Nephron progenitor cell (in vitro differentiated cells): ENCODE measurements around the gene ZDHHC14.
"Not testable (repeated sequence)": the region's sequence is repeated elsewhere in the genome, so short reads cannot be mapped to it uniquely, and the experiment has no call there.

Experiments used
- DNase-seq: peaks from one replicate; pipeline ENCODE4 v3.0.0; 2021
- H3K27ac Mint-ChIP-seq: 2 replicates; pipeline ENCODE4 v1.8.0; 2021; ENCODE audit warnings: mild to moderate bottlenecking, moderate library complexity, mixed read lengths
- H3K27me3 Mint-ChIP-seq: 2 replicates; pipeline ENCODE4 v1.8.0; 2021; ENCODE audit warnings: mild to moderate bottlenecking, low read depth, mixed read lengths; ENCODE audit not compliant: poor library complexity
- H3K36me3 Mint-ChIP-seq: 2 replicates; pipeline ENCODE4 v1.8.0; 2021; ENCODE audit warnings: low read depth, mixed read lengths
- H3K4me1 Mint-ChIP-seq: 2 replicates; pipeline ENCODE4 v1.8.0; 2021; ENCODE audit warnings: mixed read lengths
- H3K4me3 Mint-ChIP-seq: 2 replicates; pipeline ENCODE4 v1.8.0; 2021; ENCODE audit warnings: mild to moderate bottlenecking, moderate library complexity, mixed read lengths
- H3K9me3 Mint-ChIP-seq: 2 replicates; pipeline ENCODE4 v1.8.0; 2021; ENCODE audit warnings: mild to moderate bottlenecking, moderate library complexity, mixed read lengths
- CTCF ChIP-seq: fragments of 200-600 bp; sonication (generic); IDR thresholded peaks from 2 replicates; pipeline ENCODE4 v1.5.0; 2021; ENCODE audit warnings: antibody characterized with exemption

ZDHHC14 gene

GRCh38 chr6:157380779-157381561 is at the start of gene ZDHHC14:
TSS of gene ZDHHC14 (plus strand) at chr6:157381190.
- H3K27ac Mint-ChIP-seq: no peak within 1 kb of the TSS
- peak; percentile 86 for DNase-seq
- H3K27me3 Mint-ChIP-seq: peaks cover 33% of the 10 kb centered on the region
- H3K4me1 Mint-ChIP-seq: peaks cover 24% of the 10 kb centered on the region
- no peaks in the 10 kb centered on the region for H3K36me3 Mint-ChIP-seq
- no peaks in the 10 kb centered on the region for H3K9me3 Mint-ChIP-seq
- TF ChIP-seq CTCF: no peak
- H3K4me3 Mint-ChIP-seq: peak within 1 kb of the TSS; percentile 86

- Mint-ChIP-seq H3K27me3 (peaks cover 50% of the 10 kb centered on the region), H3K36me3 (no peaks in the 10 kb centered on the region)
Measured at GRCh38 chr6:157332813-157333212, 48.2 kb upstream of the ZDHHC14 start.

GRCh38 chr6:157333537-157333936 is 47.5 kb upstream of the ZDHHC14 start:
- H3K27ac Mint-ChIP-seq: no peak overlapping the region
- H3K4me1 Mint-ChIP-seq: no peaks in the 10 kb centered on the region
- TF ChIP-seq CTCF: no peak
- H3K9me3 Mint-ChIP-seq: no peaks in the 10 kb centered on the region
- H3K27me3 Mint-ChIP-seq: peaks cover 46% of the 10 kb centered on the region
- DNase-seq: no peak
- H3K36me3 Mint-ChIP-seq: no peaks in the 10 kb centered on the region
- H3K4me3 Mint-ChIP-seq: no peak overlapping the region

More at GRCh38 chr6:157332813-157333212, 48.2 kb upstream of the ZDHHC14 start:
- H3K27ac Mint-ChIP-seq: no peak overlapping the region
- TF ChIP-seq CTCF: no peak
- no peak for DNase-seq
- H3K4me1 Mint-ChIP-seq: no peaks in the 10 kb centered on the region
- no peaks in the 10 kb centered on the region for H3K9me3 Mint-ChIP-seq
- H3K4me3 Mint-ChIP-seq: no peak overlapping the region

- H3K27ac Mint-ChIP-seq: no peak overlapping the region
Measured at GRCh38 chr6:157333956-157334355, 47.0 kb upstream of the ZDHHC14 start.

GRCh38 chr6:157335829-157336228 is 45.2 kb upstream of the ZDHHC14 start:
- Mint-ChIP-seq H3K4me1 (no peaks in the 10 kb centered on the region), H3K27me3 (peaks cover 29% of the 10 kb centered on the region), H3K4me3 (no peak overlapping the region), H3K36me3 (no peaks in the 10 kb centered on the region), H3K9me3 (no peaks in the 10 kb centered on the region), H3K27ac (no peak overlapping the region)
- no peak for TF ChIP-seq CTCF
- no peak for DNase-seq

More at GRCh38 chr6:157333956-157334355, 47.0 kb upstream of the ZDHHC14 start:
- Mint-ChIP-seq H3K36me3 (no peaks in the 10 kb centered on the region), H3K4me3 (no peak overlapping the region), H3K9me3 (no peaks in the 10 kb centered on the region), H3K4me1 (no peaks in the 10 kb centered on the region), H3K27me3 (peaks cover 43% of the 10 kb centered on the region)
- DNase-seq: no peak
- TF ChIP-seq CTCF: no peak

- H3K4me1 Mint-ChIP-seq, H3K4me3 Mint-ChIP-seq, H3K9me3 Mint-ChIP-seq, H3K36me3 Mint-ChIP-seq, DNase-seq, H3K27ac Mint-ChIP-seq: not testable (repeated sequence)
- peaks cover 30% of the 10 kb centered on the region for H3K27me3 Mint-ChIP-seq
Measured at GRCh38 chr6:157337276-157337675, 43.7 kb upstream of the ZDHHC14 start.
